Parathyroid adenoma (tissue), 2 donors: ENCODE results near the gene DSCAML1.

Source experiments
- H2AFZ ChIP-seq: fragments of 300-600 bp; sonication (generic); one replicate; pipeline ENCODE4 v1.7.0; 2017; ENCODE audit warnings: antibody characterized with exemption, mild to moderate bottlenecking
- H3K27ac ChIP-seq: fragments of 300-600 bp; sonication (generic); one replicate; pipeline ENCODE4 v1.7.0; 2017
- H3K27me3 ChIP-seq: fragments of 300-600 bp; sonication (generic); one replicate; pipeline ENCODE4 v1.7.0; 2017; ENCODE audit warnings: low read length; ENCODE audit not compliant: control insufficient read depth, insufficient read depth
- H3K36me3 ChIP-seq: fragments of 300-600 bp; sonication (generic); one replicate; pipeline ENCODE4 v1.7.0; 2017; ENCODE audit warnings: low read length; ENCODE audit not compliant: control insufficient read depth, insufficient read depth
- H3K4me1 ChIP-seq: fragments of 300-600 bp; sonication (generic); one replicate; pipeline ENCODE4 v1.7.0; 2017; ENCODE audit warnings: control low read depth
- H3K4me2 ChIP-seq: fragments of 300-600 bp; sonication (generic); one replicate; pipeline ENCODE4 v1.7.0; 2017; ENCODE audit warnings: low read length
- H3K4me3 ChIP-seq: fragments of 300-600 bp; sonication (generic); one replicate; pipeline ENCODE4 v1.7.0; 2017; ENCODE audit warnings: low read depth, low read length
- H3K79me2 ChIP-seq: fragments of 300-600 bp; sonication (generic); one replicate; pipeline ENCODE4 v1.7.0; 2017; ENCODE audit warnings: control low read depth
- H3K9ac ChIP-seq: fragments of 300-600 bp; sonication (generic); one replicate; pipeline ENCODE4 v1.7.0; 2017; ENCODE audit warnings: mild to moderate bottlenecking
- H3K9me3 ChIP-seq: fragments of 300-600 bp; sonication (generic); one replicate; pipeline ENCODE4 v1.7.0; 2017; ENCODE audit warnings: low read length; ENCODE audit not compliant: control insufficient read depth
- CTCF ChIP-seq: fragments of 300-600 bp; sonication (generic); IDR thresholded peaks from one replicate; pipeline ENCODE4 v1.7.0; 2017; ENCODE audit warnings: antibody characterized with exemption, mild to moderate bottlenecking
- donor health status: primary hyperparathyroidism.

DSCAML1 gene

GRCh38 chr11:117384045-117384444 is 413.0 kb downstream of the DSCAML1 start:
- H3K4me1 ChIP-seq, result no peaks in the 10 kb centered on the region
- no peak overlapping the region for H2AFZ ChIP-seq
- H3K4me3 ChIP-seq, result no peak overlapping the region
- no peak overlapping the region for H3K4me2 ChIP-seq
- no peaks in the 10 kb centered on the region for H3K36me3 ChIP-seq
- no peak for TF ChIP-seq CTCF
- no peaks in the 10 kb centered on the region for H3K9me3 ChIP-seq
- H3K27ac ChIP-seq, result no peak overlapping the region
- H3K9ac ChIP-seq, result no peak overlapping the region
- H3K27me3 ChIP-seq, result no peaks in the 10 kb centered on the region
- H3K79me2 ChIP-seq, result no peaks in the 10 kb centered on the region

GRCh38 chr11:117382746-117383145 is 414.3 kb downstream of the DSCAML1 start:
- Histone ChIP-seq H3K4me1 (no peaks in the 10 kb centered on the region), H3K36me3 (no peaks in the 10 kb centered on the region)
- no peak for TF ChIP-seq CTCF

GRCh38 chr11:117381481-117382387 is 415.3 kb downstream of the DSCAML1 start:
- Histone ChIP-seq H3K4me1 (no peaks in the 10 kb centered on the region), H2AFZ (no peak overlapping the region), H3K9me3 (no peaks in the 10 kb centered on the region), H3K79me2 (no peaks in the 10 kb centered on the region), H3K36me3 (no peaks in the 10 kb centered on the region), H3K9ac (no peak overlapping the region), H3K27me3 (no peaks in the 10 kb centered on the region), H3K4me3 (no peak overlapping the region), H3K27ac (no peak overlapping the region), H3K4me2 (no peak overlapping the region)
- TF ChIP-seq CTCF, result no peak

More at GRCh38 chr11:117382746-117383145, 414.3 kb downstream of the DSCAML1 start:
- Histone ChIP-seq H3K4me3 (no peak overlapping the region), H3K27me3 (no peaks in the 10 kb centered on the region), H3K4me2 (no peak overlapping the region), H3K9ac (no peak overlapping the region), H3K79me2 (no peaks in the 10 kb centered on the region), H3K27ac (no peak overlapping the region), H3K9me3 (no peaks in the 10 kb centered on the region), H2AFZ (no peak overlapping the region)

- H3K4me2 ChIP-seq, result no peak overlapping the region
- H3K79me2 ChIP-seq, result no peaks in the 10 kb centered on the region
- H3K9me3 ChIP-seq, result no peaks in the 10 kb centered on the region
- H3K27ac ChIP-seq, result no peak overlapping the region
- H3K27me3 ChIP-seq, result no peaks in the 10 kb centered on the region
- no peak overlapping the region for H3K9ac ChIP-seq
- no peaks in the 10 kb centered on the region for H3K36me3 ChIP-seq
- H3K4me3 ChIP-seq, result no peak overlapping the region
- TF ChIP-seq CTCF, result no peak
- no peak overlapping the region for H2AFZ ChIP-seq
- no peaks in the 10 kb centered on the region for H3K4me1 ChIP-seq
Measured at GRCh38 chr11:117380676-117381075, 416.3 kb downstream of the DSCAML1 start.
